Nephron progenitor cell (in vitro differentiated cells): ENCODE results near the gene FXYD4.

Experiments
- DNase-seq: peaks from one replicate; pipeline ENCODE4 v3.0.0; 2021
- H3K27ac Mint-ChIP-seq: 2 replicates; pipeline ENCODE4 v1.8.0; 2021; ENCODE audit warnings: mild to moderate bottlenecking, moderate library complexity, mixed read lengths
- H3K27me3 Mint-ChIP-seq: 2 replicates; pipeline ENCODE4 v1.8.0; 2021; ENCODE audit warnings: mild to moderate bottlenecking, low read depth, mixed read lengths; ENCODE audit not compliant: poor library complexity
- H3K36me3 Mint-ChIP-seq: 2 replicates; pipeline ENCODE4 v1.8.0; 2021; ENCODE audit warnings: low read depth, mixed read lengths
- H3K4me1 Mint-ChIP-seq: 2 replicates; pipeline ENCODE4 v1.8.0; 2021; ENCODE audit warnings: mixed read lengths
- H3K4me3 Mint-ChIP-seq: 2 replicates; pipeline ENCODE4 v1.8.0; 2021; ENCODE audit warnings: mild to moderate bottlenecking, moderate library complexity, mixed read lengths
- H3K9me3 Mint-ChIP-seq: 2 replicates; pipeline ENCODE4 v1.8.0; 2021; ENCODE audit warnings: mild to moderate bottlenecking, moderate library complexity, mixed read lengths
- TF ChIP-seq, protein P1 (sequence below): fragments of 200-600 bp; sonication (generic); IDR thresholded peaks from 2 replicates; pipeline ENCODE4 v1.5.0; 2021; ENCODE audit warnings: antibody characterized with exemption

FXYD4 gene

GRCh38 chr10:43395571-43396060 lies 24.2 kb downstream of the FXYD4 start:
- peak; percentile 47 for DNase-seq
- Mint-ChIP-seq H3K36me3 (peaks cover 36% of the 10 kb centered on the region), H3K4me3 (peak overlapping the region; percentile 92), H3K9me3 (no peaks in the 10 kb centered on the region), H3K27ac (peak overlapping the region; percentile 99), H3K4me1 (peaks cover 67% of the 10 kb centered on the region), H3K27me3 (no peaks in the 10 kb centered on the region)
- TF ChIP-seq, protein P1, sequence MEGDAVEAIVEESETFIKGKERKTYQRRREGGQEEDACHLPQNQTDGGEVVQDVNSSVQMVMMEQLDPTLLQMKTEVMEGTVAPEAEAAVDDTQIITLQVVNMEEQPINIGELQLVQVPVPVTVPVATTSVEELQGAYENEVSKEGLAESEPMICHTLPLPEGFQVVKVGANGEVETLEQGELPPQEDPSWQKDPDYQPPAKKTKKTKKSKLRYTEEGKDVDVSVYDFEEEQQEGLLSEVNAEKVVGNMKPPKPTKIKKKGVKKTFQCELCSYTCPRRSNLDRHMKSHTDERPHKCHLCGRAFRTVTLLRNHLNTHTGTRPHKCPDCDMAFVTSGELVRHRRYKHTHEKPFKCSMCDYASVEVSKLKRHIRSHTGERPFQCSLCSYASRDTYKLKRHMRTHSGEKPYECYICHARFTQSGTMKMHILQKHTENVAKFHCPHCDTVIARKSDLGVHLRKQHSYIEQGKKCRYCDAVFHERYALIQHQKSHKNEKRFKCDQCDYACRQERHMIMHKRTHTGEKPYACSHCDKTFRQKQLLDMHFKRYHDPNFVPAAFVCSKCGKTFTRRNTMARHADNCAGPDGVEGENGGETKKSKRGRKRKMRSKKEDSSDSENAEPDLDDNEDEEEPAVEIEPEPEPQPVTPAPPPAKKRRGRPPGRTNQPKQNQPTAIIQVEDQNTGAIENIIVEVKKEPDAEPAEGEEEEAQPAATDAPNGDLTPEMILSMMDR = no peak

DNA sequence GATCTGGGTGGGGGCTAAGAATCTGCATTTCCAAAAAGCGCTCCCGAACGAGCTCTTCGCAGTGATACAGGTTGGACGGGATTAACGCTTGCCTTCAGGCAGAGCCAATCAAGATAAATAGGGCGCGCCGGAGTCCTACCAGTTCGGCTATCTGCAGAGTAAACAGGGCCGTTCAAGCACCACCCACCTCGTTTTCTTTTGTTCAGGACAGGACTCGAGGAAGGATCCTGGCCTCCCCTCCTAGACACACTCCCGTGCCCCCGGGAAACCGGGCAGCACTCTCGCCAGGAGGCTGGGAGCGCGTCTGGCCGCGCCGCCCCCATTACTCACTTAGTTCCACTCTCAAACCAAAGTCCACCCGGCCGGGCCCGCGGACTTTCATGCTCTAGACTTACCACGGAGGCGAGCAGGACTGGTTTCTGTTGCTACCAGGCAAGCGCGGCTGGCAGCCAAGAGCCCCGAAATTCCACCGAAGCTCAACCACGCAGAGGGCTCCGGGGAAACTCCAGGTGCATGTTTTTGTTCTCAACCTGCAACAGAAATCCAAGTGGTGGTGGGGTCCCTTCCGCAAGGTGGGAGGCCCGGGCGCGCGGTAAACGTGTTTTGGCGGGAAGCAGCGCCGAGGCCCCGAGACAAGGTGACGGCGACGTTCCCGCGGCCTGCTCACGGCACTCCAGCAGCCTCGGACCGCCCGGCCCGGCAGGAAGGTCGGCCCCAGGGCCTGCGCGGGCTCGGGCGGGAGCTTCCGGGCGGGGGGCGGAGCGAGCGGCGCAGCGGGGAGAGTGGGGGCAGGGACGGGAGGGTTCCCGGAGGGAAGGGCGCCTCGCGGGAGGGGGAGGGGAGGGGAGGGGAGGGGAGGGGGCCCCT lies 24.9 kb downstream of the FXYD4 start:
- Mint-ChIP-seq H3K4me1 (peaks cover 73% of the 10 kb centered on the region), H3K27me3 (no peaks in the 10 kb centered on the region), H3K36me3 (peaks cover 35% of the 10 kb centered on the region), H3K27ac (peak overlapping the region; percentile 99), H3K4me3 (peak overlapping the region; percentile 92), H3K9me3 (no peaks in the 10 kb centered on the region)
- DNase-seq = peak; percentile 83
- TF ChIP-seq, protein P1 = no peak

DNA sequence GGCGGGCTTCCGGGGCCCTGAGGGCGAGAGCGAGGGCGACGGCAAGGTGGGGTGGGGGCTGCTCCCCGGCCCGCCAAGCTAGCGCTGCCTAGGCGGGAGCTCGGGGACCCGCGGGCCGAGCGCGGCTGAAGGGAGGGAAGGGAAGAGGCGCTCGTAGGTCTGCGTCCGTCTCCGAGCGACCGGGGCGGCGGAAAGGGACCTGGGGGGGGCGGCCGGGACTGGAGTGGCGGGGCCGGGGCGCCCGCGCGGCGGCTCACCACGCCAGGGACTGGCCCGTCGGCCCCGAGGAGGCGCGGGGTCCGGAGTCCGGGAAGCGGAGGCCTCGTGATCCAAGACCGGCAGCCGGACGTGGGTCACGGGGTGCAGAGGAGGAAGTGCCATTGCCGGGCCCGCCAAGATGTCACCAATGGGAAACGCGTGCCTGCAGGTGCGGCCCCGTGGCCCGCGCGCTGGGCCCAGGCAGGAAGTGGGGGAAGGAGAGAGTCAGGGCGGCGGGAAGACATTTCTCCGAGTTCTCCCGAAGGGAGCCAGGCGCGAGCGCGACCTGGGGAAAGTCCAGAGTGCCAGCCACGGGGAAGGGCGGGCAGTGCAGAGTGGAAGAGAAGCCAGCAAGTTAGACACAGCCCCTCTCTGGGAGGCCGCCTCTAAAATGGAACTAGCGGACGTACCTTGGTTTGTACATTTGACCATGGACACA lies 25.6 kb downstream of the FXYD4 start:
- H3K4me3 Mint-ChIP-seq = peak overlapping the region; percentile 91
- peak; percentile 78 for DNase-seq
- no peaks in the 10 kb centered on the region for H3K27me3 Mint-ChIP-seq
- TF ChIP-seq, protein P1 = no peak
- H3K27ac Mint-ChIP-seq = peak overlapping the region; percentile 99
- H3K4me1 Mint-ChIP-seq = peaks cover 75% of the 10 kb centered on the region
- H3K36me3 Mint-ChIP-seq = peaks cover 28% of the 10 kb centered on the region
- no peaks in the 10 kb centered on the region for H3K9me3 Mint-ChIP-seq

- peaks cover 13% of the 10 kb centered on the region for H3K36me3 Mint-ChIP-seq
- no peaks in the 10 kb centered on the region for H3K27me3 Mint-ChIP-seq
- H3K9me3 Mint-ChIP-seq = no peaks in the 10 kb centered on the region
- peaks cover 74% of the 10 kb centered on the region for H3K4me1 Mint-ChIP-seq
- DNase-seq = no peak
- H3K27ac Mint-ChIP-seq = peak overlapping the region; percentile 99
- TF ChIP-seq, protein P1 = no peak
- no peak overlapping the region for H3K4me3 Mint-ChIP-seq
Observed at GRCh38 chr10:43398939-43399319, 27.5 kb downstream of the FXYD4 start.

DNA sequence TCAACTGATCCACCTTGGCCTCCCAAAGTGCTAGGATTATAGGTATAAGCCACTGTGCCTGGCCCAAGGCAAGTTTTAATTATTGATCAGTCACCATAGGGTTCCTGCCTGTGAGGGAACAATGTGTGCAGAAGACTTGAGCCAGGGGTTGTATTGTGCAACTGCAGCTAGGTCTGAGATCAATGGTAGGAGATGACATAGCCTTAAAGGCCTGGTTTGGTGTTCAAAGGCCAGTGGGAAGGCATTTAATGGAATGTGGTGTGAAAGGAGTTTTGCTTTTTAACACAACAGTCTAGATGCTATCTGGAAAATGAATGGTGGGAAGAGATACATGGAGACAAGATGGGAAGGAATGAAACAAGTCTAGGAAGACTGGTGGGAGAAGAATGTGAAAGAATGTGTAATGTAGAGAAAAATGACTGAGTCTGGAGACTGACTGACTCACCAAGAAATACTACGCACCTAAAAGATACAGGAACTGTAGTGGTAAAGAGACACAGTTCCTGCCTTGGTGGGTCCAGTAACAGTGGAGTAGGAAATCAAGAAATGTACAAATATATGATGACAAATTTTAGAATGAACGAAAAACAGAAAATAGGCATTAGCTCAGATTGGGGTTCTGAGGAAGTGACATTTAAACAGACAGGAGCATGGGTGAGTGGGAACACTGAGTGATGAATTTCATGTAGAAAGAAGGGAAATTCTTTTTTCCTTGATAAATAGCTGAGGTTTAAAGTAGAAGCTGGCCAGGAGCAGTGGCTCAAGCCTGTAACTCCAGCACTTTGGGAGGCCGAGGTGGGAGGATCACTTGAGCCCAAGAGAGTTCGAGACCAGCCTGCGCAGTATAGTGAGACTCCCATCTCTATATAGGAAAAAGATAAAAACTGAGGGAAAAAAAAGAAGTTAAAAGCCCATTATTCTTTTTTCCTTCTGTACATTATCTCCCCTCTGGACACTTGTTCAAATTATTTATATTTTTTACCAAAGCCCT lies 28.2 kb downstream of the FXYD4 start:
- peaks cover 73% of the 10 kb centered on the region for H3K4me1 Mint-ChIP-seq
- no peaks in the 10 kb centered on the region for H3K9me3 Mint-ChIP-seq
- TF ChIP-seq, protein P1 = no peak
- DNase-seq = no peak
- H3K27me3 Mint-ChIP-seq = no peaks in the 10 kb centered on the region
- peaks cover 18% of the 10 kb centered on the region for H3K36me3 Mint-ChIP-seq
- H3K4me3 Mint-ChIP-seq = no peak overlapping the region
- H3K27ac Mint-ChIP-seq = no peak overlapping the region
